ENCODE results near the gene LYPLA2. TPM values are rescaled to one million over a fixed set of nuclear protein-coding genes. Genes with fewer than 3 reads are reported as not detected.
"Not testable (repeated sequence)": the region's sequence is repeated elsewhere in the genome, so short reads cannot be mapped to it uniquely, and the experiment has no call there.

The LYPLA2 gene
- polyA plus RNA-seq, 3 donors = 56.0 to 63.5 (median 61.6) TPM

- DNase-seq (ENCODE audit: low read depth in 3 of 3, low spot score in 2 of 3) = no peak
These were observed 35.0 kb downstream of the LYPLA2 start for GRCh38 chr1:23825762-23826522.

GRCh38 chr1:23826590-23826989, 35.6 kb downstream of the LYPLA2 start:
- not testable (repeated sequence) for DNase-seq (ENCODE audit: low read depth in 3 of 3, low spot score in 2 of 3)

GRCh38 chr1:23827717-23828116, 36.8 kb downstream of the LYPLA2 start:
- no peak for DNase-seq (ENCODE audit: low read depth in 3 of 3, low spot score in 2 of 3)

- DNase-seq (ENCODE audit: low read depth in 3 of 3, low spot score in 2 of 3) = not testable (repeated sequence)
These were observed 43.2 kb downstream of the LYPLA2 start for GRCh38 chr1:23834156-23834555.

- DNase-seq (ENCODE audit: low read depth in 3 of 3, low spot score in 2 of 3) = no peak
These were observed 45.1 kb downstream of the LYPLA2 start for GRCh38 chr1:23836037-23836436.

GRCh38 chr1:23837908-23838307, 47.0 kb downstream of the LYPLA2 start:
- no peak for DNase-seq (ENCODE audit: low read depth in 3 of 3, low spot score in 2 of 3)

GRCh38 chr1:23838401-23838866, 47.5 kb downstream of the LYPLA2 start:
- no peak for DNase-seq (ENCODE audit: low read depth in 3 of 3, low spot score in 2 of 3)

GRCh38 chr1:23843644-23844043, 52.7 kb downstream of the LYPLA2 start:
- DNase-seq (ENCODE audit: low read depth in 3 of 3, low spot score in 2 of 3) = no peak

Other genes with a start within 250 kb of the LYPLA2 start
- 100 to 1,000 TPM; 267 to 340 (median 324) TPM for gene ID3, start 231.6 kb upstream of the LYPLA2 start, polyA plus RNA-seq (ENCODE audit: insufficient read length in 3 of 3)
- 1,000 to 10,000 TPM; 2,754 to 2,918 (median 2,838) TPM for gene RPL11, start 99.3 kb upstream of the LYPLA2 start, polyA plus RNA-seq (ENCODE audit: insufficient read length in 3 of 3)
- 10 to 100 TPM; 34.2 to 37.2 (median 35.1) TPM for gene ELOA, start 47.7 kb upstream of the LYPLA2 start, polyA plus RNA-seq (ENCODE audit: insufficient read length in 3 of 3)
- 10 to 100 TPM; 63.8 to 68.3 (median 65.5) TPM for gene PITHD1, start 12.7 kb upstream of the LYPLA2 start, polyA plus RNA-seq (ENCODE audit: insufficient read length in 3 of 3)
- 10 to 100 TPM; 30.1 to 36.1 (median 31.6) TPM for gene GALE, start 9.6 kb downstream of the LYPLA2 start, polyA plus RNA-seq (ENCODE audit: insufficient read length in 3 of 3)
- 10 to 100 TPM; 67.9 to 84.6 (median 77.2) TPM for gene HMGCL, start 34.3 kb downstream of the LYPLA2 start, polyA plus RNA-seq (ENCODE audit: insufficient read length in 3 of 3)
- gene FUCA1, start 77.1 kb downstream of the LYPLA2 start, polyA plus RNA-seq (ENCODE audit: insufficient read length in 3 of 3) = 10 to 100 TPM; 48.0 to 57.7 (median 50.4) TPM
- gene CNR2, start 122.2 kb downstream of the LYPLA2 start, polyA plus RNA-seq (ENCODE audit: insufficient read length in 3 of 3) = under 1 TPM; 0.06 to 0.08 (median 0.07) TPM
- 100 to 1,000 TPM; 232 to 261 (median 259) TPM for gene PNRC2, start 168.7 kb downstream of the LYPLA2 start, polyA plus RNA-seq (ENCODE audit: insufficient read length in 3 of 3)
- gene SRSF10, start 189.2 kb downstream of the LYPLA2 start, polyA plus RNA-seq (ENCODE audit: insufficient read length in 3 of 3) = 100 to 1,000 TPM; 208 to 223 (median 216) TPM

Data from right renal cortex interstitium (tissue), 3 donors.